Fibroblast of peridontal ligament (primary cell): ENCODE measurements around the gene HINT3.
"Not testable (repeated sequence)": the region's sequence is repeated elsewhere in the genome, so short reads cannot be mapped to it uniquely, and the experiment has no call there.

Experiments used
- DNase-seq: peaks from one replicate; pipeline ENCODE4 v3.0.0-alpha.2; 2010; ENCODE audit errors: extremely low read depth

Gene HINT3

GRCh38 chr6:125956506-125957390 lies at the start of gene HINT3:
TSS of gene HINT3 (plus strand) at chr6:125956770. CDS start at chr6:125956978, 208 bp downstream.
- peak; percentile 97 for DNase-seq

GRCh38 chr6:125910527-125910926 lies 46.0 kb upstream of the HINT3 start:
- peak; percentile 53 for DNase-seq

DNA sequence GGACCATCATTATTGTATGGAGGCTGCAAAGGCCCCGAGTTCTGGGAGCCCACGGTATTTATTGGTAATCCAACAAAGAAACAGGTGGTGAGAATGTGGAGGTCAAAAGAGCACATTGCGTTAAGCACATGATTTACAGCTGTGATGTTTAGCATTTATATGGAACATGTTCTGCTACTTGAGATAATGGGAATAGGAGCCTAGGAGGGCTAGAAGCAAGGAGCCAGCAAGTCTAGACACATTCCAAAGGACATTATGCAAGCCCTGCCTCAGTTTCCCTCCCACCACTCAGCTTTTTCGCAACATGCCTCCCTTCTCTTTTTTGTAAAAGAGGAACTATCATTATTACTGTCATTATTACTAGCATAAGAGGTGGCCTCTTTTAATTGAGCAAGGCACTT lies 45.5 kb upstream of the HINT3 start:
- DNase-seq, result not testable (repeated sequence)

GRCh38 chr6:125912430-125912829 lies 44.1 kb upstream of the HINT3 start:
- not testable (repeated sequence) for DNase-seq

- no peak for DNase-seq
Observed at GRCh38 chr6:125913145-125913544, 43.4 kb upstream of the HINT3 start.

- DNase-seq, result peak; percentile 99
Observed at GRCh38 chr6:125913864-125914351, 42.7 kb upstream of the HINT3 start.

- DNase-seq, result no peak
Observed at GRCh38 chr6:125918230-125918629, 38.3 kb upstream of the HINT3 start.

- peak; percentile 94 for DNase-seq
Observed at GRCh38 chr6:125918681-125919566, 37.6 kb upstream of the HINT3 start.

DNA sequence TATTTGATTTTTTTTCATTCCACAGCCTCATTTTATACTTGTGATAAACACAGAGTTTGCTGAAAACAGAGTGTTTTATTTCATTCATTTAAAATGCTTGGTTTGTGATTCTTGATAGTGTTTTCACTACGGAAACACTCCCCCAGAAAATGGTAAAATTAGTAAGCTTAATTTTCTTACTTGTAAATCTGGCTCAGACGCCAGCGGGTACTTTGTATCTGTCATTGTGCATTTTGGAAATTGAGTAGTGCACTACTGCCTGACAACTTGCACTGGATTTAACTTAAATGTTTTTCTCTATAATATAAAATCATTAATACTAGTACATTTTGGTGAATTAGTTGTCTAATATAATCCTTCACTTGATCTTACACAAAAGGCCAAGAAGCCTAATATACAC lies 37.0 kb upstream of the HINT3 start:
- no peak for DNase-seq

- no peak for DNase-seq
Observed at GRCh38 chr6:125922322-125922860, 34.2 kb upstream of the HINT3 start.

- DNase-seq, result no peak
Observed at GRCh38 chr6:125923366-125923877, 33.1 kb upstream of the HINT3 start.

DNA sequence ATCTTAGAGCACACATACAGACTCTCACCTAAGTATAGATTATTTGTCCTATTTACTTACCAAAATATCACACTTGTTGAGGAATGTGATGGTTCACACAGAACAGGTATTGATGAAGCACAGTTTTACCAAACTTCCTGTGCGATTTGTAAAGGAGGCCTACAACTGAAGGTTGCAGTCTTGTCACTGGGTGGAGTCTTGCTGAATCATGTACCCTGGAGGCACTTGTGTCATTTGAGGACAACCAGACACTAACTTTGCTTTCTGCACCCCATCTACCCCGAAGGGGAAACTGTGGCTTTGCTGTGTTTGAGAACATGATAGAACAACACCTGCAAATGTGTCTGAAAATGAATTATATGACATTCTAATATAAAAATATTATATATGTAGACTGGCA lies 32.4 kb upstream of the HINT3 start:
- no peak for DNase-seq

DNA sequence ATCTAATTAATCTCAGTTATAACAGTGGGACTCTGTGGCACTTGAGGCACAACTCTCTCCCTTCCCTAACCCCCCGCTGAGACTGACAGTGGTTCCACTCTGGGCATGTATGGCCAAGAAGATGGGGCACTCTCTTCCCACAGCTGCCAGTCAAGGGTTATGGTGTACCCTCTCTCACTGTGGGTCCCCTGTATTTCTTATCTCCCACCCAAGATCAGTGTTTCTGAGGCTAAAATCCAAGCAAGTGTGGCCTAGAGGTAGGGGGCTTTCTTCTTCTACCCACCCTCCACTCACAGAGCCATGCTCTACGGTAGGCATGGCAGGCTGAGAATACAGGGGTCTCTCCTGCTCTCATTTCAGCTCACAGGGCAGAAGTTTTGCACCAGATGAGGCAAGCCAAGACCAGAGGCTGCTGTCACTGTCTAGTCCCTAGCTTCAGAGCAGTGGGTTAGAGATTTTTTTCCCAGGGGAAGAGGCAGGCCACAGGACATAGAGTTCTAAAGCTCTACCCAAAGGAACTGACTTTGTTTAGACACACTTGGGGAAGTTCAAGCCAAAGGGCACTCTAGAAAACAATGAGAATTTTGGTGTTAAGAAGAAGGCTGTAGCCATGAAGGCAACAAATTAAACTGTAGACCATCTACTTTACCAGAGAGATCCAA lies 31.7 kb upstream of the HINT3 start:
- DNase-seq, result no peak

DNA sequence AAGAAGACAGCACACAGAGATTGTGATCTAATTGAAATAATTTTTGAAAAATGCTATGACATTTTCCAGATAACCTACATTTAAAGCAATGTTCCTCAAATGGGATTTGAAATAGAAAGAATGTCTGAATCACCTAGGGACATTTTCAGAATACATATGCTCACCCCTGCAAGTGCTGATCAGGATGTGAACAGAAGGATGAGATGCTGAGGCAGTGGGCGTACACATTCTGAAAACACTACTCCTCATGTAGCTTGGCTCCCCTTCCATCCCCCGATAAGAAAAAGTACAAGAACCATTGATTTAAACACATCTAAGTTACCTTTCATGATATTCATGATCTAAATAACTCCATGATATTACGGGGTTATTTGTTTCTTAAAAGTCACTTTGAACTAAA lies 29.9 kb upstream of the HINT3 start:
- no peak for DNase-seq

GRCh38 chr6:125927761-125928160 lies 28.8 kb upstream of the HINT3 start:
- no peak for DNase-seq

DNA sequence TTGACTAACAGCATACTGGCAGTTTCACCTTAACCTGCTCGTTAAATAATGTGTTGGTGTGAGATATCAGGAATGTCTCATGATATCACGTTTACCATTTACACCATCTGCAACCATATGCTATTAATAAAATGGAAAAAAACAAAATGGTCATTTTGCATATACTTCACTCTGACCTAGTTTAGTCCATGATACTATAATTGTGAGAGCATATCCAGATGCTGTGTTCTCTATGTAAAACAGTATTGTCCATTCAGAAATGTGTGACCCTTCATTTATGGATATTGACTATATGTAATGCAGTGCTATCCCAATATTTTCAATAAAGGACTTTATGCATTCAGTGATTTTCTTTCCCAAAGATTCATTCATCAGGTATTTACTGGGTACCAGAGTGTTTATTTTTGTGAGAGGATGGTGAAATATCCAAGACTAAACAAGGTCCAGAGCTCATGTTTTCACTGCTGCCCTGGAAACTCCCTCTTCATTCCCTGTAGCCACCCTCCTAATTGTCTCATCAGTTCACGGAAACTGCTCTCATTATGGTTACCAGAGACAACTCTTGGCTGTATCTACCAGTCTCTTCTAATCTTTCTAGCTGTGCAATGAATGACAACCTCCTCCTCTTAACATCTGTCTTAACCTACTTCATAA lies 25.7 kb upstream of the HINT3 start:
- DNase-seq, result peak; percentile 87

GRCh38 chr6:125931733-125932450 lies 24.7 kb upstream of the HINT3 start:
- no peak for DNase-seq

DNA sequence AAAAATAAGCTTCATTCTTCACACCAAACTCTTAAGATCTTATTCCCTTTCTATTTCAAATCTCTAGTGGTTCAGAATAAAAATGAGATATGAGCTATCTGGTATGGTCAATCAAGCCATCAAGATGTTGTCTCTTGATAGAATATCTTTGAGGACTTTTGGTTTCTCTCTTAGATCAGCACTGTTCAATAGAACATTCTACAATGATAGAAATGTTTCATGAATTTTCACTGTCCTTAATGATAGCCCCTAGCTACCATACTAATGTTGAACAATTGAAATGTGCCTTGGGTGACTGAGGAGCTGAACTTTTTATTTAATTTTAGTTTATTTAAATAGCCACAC lies 24.1 kb upstream of the HINT3 start:
- DNase-seq, result no peak

DNA sequence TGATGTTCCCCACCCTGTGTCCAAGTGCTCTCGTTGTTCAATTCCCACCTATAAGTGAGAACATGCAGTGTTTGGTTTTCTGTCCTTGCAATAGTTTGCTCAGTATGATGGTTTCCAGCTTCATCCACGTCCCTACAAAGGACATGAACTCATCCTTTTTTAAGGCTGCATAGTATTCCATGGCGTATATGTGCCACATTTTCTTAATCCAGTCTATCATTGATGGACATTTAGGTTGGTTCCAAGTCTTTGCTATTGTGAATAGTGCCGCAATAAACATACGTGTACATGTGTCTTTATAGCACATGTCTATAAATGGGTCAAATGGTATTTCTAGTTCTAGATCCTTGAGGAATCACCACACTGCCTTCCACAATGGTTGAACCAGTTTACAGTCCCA lies 21.1 kb upstream of the HINT3 start:
- not testable (repeated sequence) for DNase-seq

- no peak for DNase-seq
Observed at GRCh38 chr6:125939026-125939425, 17.5 kb upstream of the HINT3 start.
